Common myeloid progenitor, CD34-positive (primary cell): ENCODE measurements around the gene EPB41L4A.

Source experiments
- CTCF ChIA-PET: fragments of 350-600 bp; sonication (Branson Sonifier 250); formaldehyde crosslinking; loops from one replicate; lab custom pipeline; 2021; ENCODE audit warnings: antibody characterized with exemption; lab: Charles Lee
- POLR2A ChIA-PET: fragments of 350-600 bp; sonication (Branson Sonifier 250); formaldehyde crosslinking; loops from one replicate; lab custom pipeline; 2021; ENCODE audit warnings: antibody characterized with exemption; lab: Charles Lee
- DNase-seq, 3 donors: peaks; one replicate each; pipeline versions ENCODE4 v3.0.0 to v3.0.0-alpha.2; 2013
- H3K27ac ChIP-seq, 2 experiments: 1 replicate in 1 of 2; 2 replicates in 1 of 2; pipeline ENCODE4 v1.7.0; 2013; ENCODE audit warnings: inconsistent platforms in 2 of 2, low read length in 2 of 2, mild to moderate bottlenecking in 2 of 2, low read depth in 1 of 2, moderate library complexity in 1 of 2; ENCODE audit not compliant: severe bottlenecking in 2 of 2, insufficient read depth in 1 of 2, poor library complexity in 1 of 2
- H3K27me3 ChIP-seq, 5 experiments: replicated peaks in 2 of 5; 1 replicate in 3 of 5; 2 replicates in 2 of 5; pipeline versions ENCODE4 v1.6.1 to v1.7.0; 2013; ENCODE audit warnings: low read length in 4 of 5, mild to moderate bottlenecking in 2 of 5, moderate library complexity in 2 of 5, inconsistent platforms in 1 of 5; ENCODE audit not compliant: insufficient read depth in 5 of 5, control insufficient read depth in 4 of 5
- H3K36me3 ChIP-seq, 4 experiments: 1 replicate in 2 of 4; 2 replicates in 2 of 4; pipeline versions ENCODE4 v1.6.1 to v1.7.0; 2013; ENCODE audit warnings: low read length in 3 of 4, control low read depth in 1 of 4, mild to moderate bottlenecking in 1 of 4; ENCODE audit not compliant: control insufficient read depth in 4 of 4, insufficient read depth in 4 of 4
- H3K4me1 ChIP-seq, 4 experiments: 1 replicate in 3 of 4; 2 replicates in 1 of 4; pipeline versions ENCODE4 v1.6.1 to v1.7.1; 2013; ENCODE audit warnings: low read length in 3 of 4, mild to moderate bottlenecking in 3 of 4, control low read depth in 1 of 4, inconsistent platforms in 1 of 4, moderate library complexity in 1 of 4; ENCODE audit not compliant: control insufficient read depth in 4 of 4, insufficient read depth in 4 of 4; ENCODE audit errors: control extremely low read depth in 1 of 4
- H3K4me3 ChIP-seq, 7 experiments: 1 replicate in 4 of 7; 2 replicates in 3 of 7; pipeline versions ENCODE4 v1.5.1 to v1.7.0; 2013; ENCODE audit warnings: mild to moderate bottlenecking in 7 of 7, low read length in 6 of 7, moderate library complexity in 6 of 7, inconsistent platforms in 2 of 7, low read depth in 2 of 7, control low read depth in 1 of 7; ENCODE audit not compliant: insufficient read depth in 4 of 7, control insufficient read depth in 1 of 7; ENCODE audit errors: extremely low read depth in 1 of 7
- H3K9me3 ChIP-seq, 5 experiments: 1 replicate in 4 of 5; 2 replicates in 1 of 5; pipeline versions ENCODE4 v1.6.1 to v1.7.1; 2013; ENCODE audit warnings: low read length in 4 of 5, mild to moderate bottlenecking in 2 of 5, inconsistent platforms in 1 of 5, low read depth in 1 of 5, moderate library complexity in 1 of 5; ENCODE audit not compliant: control insufficient read depth in 4 of 5, insufficient read depth in 2 of 5; ENCODE audit errors: control extremely low read depth in 1 of 5
- WGBS: methylation state at CpG from one replicate; pipeline ENCODE4 v1.1.5; 2013; ENCODE audit not compliant: insufficient coverage; 5-methylcytosine and 5-hydroxymethylcytosine counted together

The EPB41L4A gene

GRCh38 chr5:112179290-112179689 lies 239.8 kb downstream of the EPB41L4A start:
- peaks cover 0 to 2% (median 0%) of the 10 kb centered on the region in 4 experiments for H3K4me1 ChIP-seq
- H3K36me3 ChIP-seq = no peaks in the 10 kb centered on the region
- H3K4me3 ChIP-seq = no peak overlapping the region
- no peaks in the 10 kb centered on the region for H3K9me3 ChIP-seq
- ChIA-PET POLR2A (no interaction called here), CTCF (interaction anchor here (1.5 kb wide), 1 partner anchor 18 kb away, joined by 5 read pairs; no protein-coding TSS in a partner anchor)
- no peak overlapping the region for H3K27ac ChIP-seq
- H3K27me3 ChIP-seq = peaks cover 2 to 7% (median 5%) of the 10 kb centered on the region in 5 experiments
- DNase-seq = no peak
- WGBS = no CpG with 5 or more reads among the region's 1 CpG

GRCh38 chr5:112174959-112175594 lies 244.0 kb downstream of the EPB41L4A start:
- Histone ChIP-seq H3K36me3 (no peaks in the 10 kb centered on the region), H3K9me3 (no peaks in the 10 kb centered on the region), H3K27ac (no peak overlapping the region), H3K4me3 (no peak overlapping the region), H3K4me1 (peaks cover 0 to 2% (median 0%) of the 10 kb centered on the region in 4 experiments), H3K27me3 (peaks cover 0 to 3% (median 2%) of the 10 kb centered on the region in 5 experiments)
- ChIA-PET CTCF (interaction anchor here (0.7 to 4.2 kb wide), 14 partner anchors 9 to 583 kb away, joined by 3 to 28 read pairs (median 6); partner anchors contain the start of gene EPB41L4A), POLR2A (no interaction called here)
- 40% methylated on average over 2 of the region's 8 CpGs for WGBS
- DNase-seq = peak; percentile 45 to 66 (median 58)

GRCh38 chr5:112165897-112166737 lies 253.0 kb downstream of the EPB41L4A start:
- Histone ChIP-seq H3K9me3 (no peaks in the 10 kb centered on the region), H3K4me1 (peaks cover 9 to 16% (median 12%) of the 10 kb centered on the region in 4 experiments), H3K27me3 (no peaks in the 10 kb centered on the region), H3K36me3 (peaks cover 6 to 54% (median 36%) of the 10 kb centered on the region in 4 experiments), H3K4me3 (no peak overlapping the region), H3K27ac (no peak overlapping the region)
- ChIA-PET CTCF (interaction anchor here (2.8 kb wide), 1 partner anchor 10 kb away, joined by 17 read pairs; no protein-coding TSS in a partner anchor), POLR2A (no interaction called here)
- DNase-seq = no peak
- WGBS = 100% methylated on average over 2 of the region's 3 CpGs

GRCh38 chr5:112165399-112165798 lies 253.7 kb downstream of the EPB41L4A start:
- ChIA-PET CTCF (interaction anchor here (2.8 kb wide), 1 partner anchor 10 kb away, joined by 17 read pairs; no protein-coding TSS in a partner anchor), POLR2A (no interaction called here)
- H3K9me3 ChIP-seq = no peaks in the 10 kb centered on the region
- H3K36me3 ChIP-seq = peaks cover 6 to 54% (median 36%) of the 10 kb centered on the region in 4 experiments
- peaks cover 11 to 19% (median 12%) of the 10 kb centered on the region in 4 experiments for H3K4me1 ChIP-seq
- H3K27me3 ChIP-seq = no peaks in the 10 kb centered on the region
- no peak overlapping the region for H3K27ac ChIP-seq
- WGBS = 90% methylated on average over 1 of the region's 3 CpGs
- no peak for DNase-seq
- H3K4me3 ChIP-seq = no peak overlapping the region

- H3K4me3 ChIP-seq = no peak overlapping the region
- WGBS = 100% methylated on average over 1 of the region's 1 CpG
- no peaks in the 10 kb centered on the region for H3K27me3 ChIP-seq
- POLR2A ChIA-PET = no interaction called here
- H3K4me1 ChIP-seq = peaks cover 12 to 22% (median 13%) of the 10 kb centered on the region in 4 experiments
- no peaks in the 10 kb centered on the region for H3K9me3 ChIP-seq
- no peak for DNase-seq
- no peak overlapping the region for H3K27ac ChIP-seq
- H3K36me3 ChIP-seq = peaks cover 6 to 54% (median 36%) of the 10 kb centered on the region in 4 experiments
- CTCF ChIA-PET = interaction anchor here (0.5 to 3.0 kb wide), 2 partner anchors 12 to 951 kb away, joined by 3 to 19 read pairs; no protein-coding TSS in a partner anchor
Measured at GRCh38 chr5:112163435-112163834, 255.6 kb downstream of the EPB41L4A start.

- DNase-seq = peak in 1 of 3 donors; percentile 11
- POLR2A ChIA-PET = no interaction called here
- H3K9me3 ChIP-seq = no peaks in the 10 kb centered on the region
- H3K4me1 ChIP-seq = peaks cover 12 to 22% (median 13%) of the 10 kb centered on the region in 4 experiments
- H3K36me3 ChIP-seq = peaks cover 6 to 43% (median 31%) of the 10 kb centered on the region in 4 experiments
- H3K27ac ChIP-seq = peak overlapping the region; percentile 87 to 91
- CTCF ChIA-PET = interaction anchor here (0.7 to 3.0 kb wide), 12 partner anchors 9 to 1362 kb away, joined by 3 to 19 read pairs (median 4); no protein-coding TSS in a partner anchor
- no peaks in the 10 kb centered on the region for H3K27me3 ChIP-seq
- WGBS = 3% methylated on average over 8 of the region's 8 CpGs
- H3K4me3 ChIP-seq = peak overlapping the region; percentile 84 to 96 (median 92)
Measured at GRCh38 chr5:112161392-112161748, 257.7 kb downstream of the EPB41L4A start.
